ENCODE measurements around the gene DGCR6L.
"Not testable (repeated sequence)": the region's sequence is repeated elsewhere in the genome, so short reads cannot be mapped to it uniquely, and the experiment has no call there.

Gene DGCR6L

DNA sequence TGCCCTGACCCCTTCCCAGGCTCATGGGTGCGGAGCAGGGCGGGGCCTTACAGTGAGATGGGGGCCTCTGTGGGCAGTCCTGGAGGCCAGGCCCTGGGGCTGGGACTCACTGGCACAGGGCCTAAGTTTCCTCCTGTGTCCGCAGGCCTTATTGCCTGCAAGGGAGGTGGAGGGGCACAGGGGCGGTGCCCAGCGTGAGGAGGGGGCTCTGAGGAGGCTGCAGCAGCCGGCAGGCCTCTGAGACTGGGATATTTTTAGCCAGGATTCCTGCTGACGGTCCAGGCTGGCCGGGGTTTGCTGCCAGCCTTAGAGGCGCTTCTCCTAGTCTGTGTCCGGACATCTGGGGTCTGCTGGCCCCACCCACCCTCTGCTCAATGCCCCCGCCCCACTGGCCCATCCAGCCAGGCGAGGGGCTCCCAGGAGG, 46.1 kb downstream of the DGCR6L start:
- no peak overlapping the region for H3K4me3 ChIP-seq (ENCODE audit: low read depth, low read length)
- TF ChIP-seq, protein P1, sequence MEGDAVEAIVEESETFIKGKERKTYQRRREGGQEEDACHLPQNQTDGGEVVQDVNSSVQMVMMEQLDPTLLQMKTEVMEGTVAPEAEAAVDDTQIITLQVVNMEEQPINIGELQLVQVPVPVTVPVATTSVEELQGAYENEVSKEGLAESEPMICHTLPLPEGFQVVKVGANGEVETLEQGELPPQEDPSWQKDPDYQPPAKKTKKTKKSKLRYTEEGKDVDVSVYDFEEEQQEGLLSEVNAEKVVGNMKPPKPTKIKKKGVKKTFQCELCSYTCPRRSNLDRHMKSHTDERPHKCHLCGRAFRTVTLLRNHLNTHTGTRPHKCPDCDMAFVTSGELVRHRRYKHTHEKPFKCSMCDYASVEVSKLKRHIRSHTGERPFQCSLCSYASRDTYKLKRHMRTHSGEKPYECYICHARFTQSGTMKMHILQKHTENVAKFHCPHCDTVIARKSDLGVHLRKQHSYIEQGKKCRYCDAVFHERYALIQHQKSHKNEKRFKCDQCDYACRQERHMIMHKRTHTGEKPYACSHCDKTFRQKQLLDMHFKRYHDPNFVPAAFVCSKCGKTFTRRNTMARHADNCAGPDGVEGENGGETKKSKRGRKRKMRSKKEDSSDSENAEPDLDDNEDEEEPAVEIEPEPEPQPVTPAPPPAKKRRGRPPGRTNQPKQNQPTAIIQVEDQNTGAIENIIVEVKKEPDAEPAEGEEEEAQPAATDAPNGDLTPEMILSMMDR (IDR thresholded peaks at IDR 0.05; ENCODE audit: low read depth, low read length) = no peak

DNA sequence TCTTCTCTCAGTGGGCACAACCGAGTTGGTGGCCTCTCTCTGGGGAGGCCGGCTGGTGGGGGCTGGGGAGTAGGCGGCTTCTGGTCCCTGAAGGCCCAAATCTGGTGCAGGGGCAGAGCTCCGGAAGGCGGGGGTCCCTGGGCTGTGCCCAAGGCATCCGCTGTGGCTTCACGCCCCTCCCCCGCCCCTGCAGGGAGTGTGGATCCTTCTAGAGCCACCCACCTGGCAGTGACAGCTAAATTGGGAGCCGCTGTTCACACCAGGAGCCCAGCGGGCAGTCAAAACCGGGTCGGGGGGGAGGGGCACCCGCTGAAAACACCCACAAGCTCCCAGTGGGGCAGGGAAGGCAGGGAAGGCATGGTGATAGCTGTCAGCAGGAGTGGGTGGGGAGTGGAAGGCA, 47.2 kb downstream of the DGCR6L start:
- TF ChIP-seq, protein P1 (IDR thresholded peaks at IDR 0.05; ENCODE audit: low read depth, low read length) = no peak
- H3K4me3 ChIP-seq (ENCODE audit: low read depth, low read length) = no peak overlapping the region

DNA sequence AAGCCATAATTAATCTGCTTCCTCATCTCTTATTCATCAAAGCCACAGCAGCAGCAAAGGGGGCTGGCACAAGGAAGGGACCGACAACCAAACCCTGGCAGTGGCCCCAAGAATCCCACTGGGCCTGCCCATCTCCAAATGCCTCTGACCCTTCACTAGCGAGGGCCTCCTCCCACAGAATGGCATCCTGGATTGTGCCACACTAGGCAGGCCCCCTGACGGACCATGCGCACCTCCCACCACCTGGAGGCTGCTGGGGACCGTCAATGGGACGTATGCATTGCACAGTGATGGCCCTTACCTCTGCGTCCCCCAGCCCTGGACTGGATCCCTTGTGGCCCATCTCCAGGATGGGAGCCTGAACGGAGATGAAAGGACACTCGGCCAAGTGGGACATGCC, 47.7 kb downstream of the DGCR6L start:
- no peak overlapping the region for H3K4me3 ChIP-seq (ENCODE audit: low read depth, low read length)
- TF ChIP-seq, protein P1 (IDR thresholded peaks at IDR 0.05; ENCODE audit: low read depth, low read length) = no peak

DNA sequence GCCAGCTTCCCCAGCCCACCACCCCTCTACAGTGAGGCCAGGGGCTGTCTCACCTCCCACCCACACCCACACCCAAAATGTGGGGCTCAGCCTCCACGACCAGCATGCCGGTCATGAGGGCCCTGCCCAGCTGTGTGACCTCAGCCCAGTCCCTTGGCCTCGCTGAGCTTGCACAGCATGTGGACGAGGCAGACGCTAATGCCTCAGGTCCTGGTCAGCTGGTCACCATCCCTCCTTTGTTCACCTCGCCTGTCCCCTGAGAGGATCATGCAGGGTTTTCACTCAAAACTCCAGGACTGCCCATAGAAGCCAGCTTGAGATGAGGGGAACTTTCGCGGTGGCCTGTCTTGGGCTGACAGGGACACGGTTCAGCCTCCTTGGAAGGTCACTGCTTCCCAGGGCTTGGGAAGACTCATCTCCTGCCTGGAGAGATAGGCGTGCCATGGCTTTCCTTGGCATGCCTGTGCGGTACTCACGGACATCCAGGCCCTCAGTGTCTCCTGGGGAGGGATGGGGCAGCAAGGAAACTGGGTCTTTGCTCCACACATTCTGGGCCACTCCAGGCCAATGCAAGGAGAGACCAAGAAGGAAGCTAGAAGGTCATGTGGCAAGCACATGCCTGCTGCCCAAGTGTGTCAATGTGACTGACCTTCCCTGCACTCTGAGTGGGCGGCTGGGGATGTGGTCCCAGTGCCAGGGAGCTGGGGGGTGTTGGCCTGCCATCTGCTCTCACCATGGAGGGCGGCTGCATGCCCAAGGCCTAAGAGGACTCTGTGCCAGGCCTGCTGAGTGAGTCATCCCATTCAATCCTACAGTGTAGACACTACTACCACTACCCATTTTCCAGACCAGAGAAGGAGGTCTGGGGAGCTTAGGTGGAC, 48.5 kb downstream of the DGCR6L start:
- TF ChIP-seq, protein P1 (IDR thresholded peaks at IDR 0.05; ENCODE audit: low read depth, low read length) = no peak
- H3K4me3 ChIP-seq (ENCODE audit: low read depth, low read length) = no peak overlapping the region

DNA sequence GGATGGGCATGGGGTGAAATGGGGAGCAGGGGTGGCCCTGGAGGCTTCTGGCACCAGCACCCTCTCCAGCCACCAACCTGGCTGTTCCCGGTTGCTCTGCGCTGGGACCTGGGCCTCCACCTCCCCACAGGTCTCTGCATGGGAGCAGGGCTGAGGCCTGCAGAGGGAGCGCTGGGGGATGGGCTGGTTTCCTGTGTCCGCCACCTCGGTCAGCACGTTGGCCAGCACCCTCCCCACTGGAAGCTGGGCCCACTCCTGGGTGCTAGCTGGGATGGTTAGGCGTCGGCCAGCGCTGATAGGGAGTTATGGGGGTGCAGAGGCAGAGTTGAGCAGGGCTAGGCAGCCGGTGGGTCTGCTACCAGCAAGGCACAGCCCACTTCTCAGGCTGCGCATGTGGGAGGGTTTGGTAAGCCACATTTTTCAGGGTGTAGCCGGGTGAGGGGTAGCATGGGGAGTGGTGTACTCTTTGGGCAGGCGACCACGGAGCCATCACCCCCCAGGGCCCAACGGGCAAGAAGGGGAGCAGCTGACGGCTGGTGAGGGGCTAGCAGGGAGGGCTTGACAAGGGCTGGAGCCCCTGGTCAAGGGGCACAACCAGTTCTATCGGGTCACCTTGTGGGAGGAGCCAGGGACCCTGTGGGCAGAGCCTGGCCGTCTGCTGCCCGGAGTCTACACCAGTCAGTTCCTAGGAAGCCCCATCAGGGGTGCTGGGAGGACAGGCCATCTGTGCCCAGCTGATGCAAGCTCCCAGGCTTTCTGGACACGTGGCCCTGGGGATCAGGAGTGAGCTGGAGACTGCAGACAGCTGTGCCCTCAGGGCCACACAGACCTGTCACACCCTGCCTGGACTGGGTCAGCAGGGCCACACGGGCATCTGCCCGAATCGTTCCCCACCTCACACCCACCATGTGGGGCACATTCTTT, 49.4 kb downstream of the DGCR6L start:
- H3K4me3 ChIP-seq (ENCODE audit: low read depth, low read length) = not testable (repeated sequence)

DNA sequence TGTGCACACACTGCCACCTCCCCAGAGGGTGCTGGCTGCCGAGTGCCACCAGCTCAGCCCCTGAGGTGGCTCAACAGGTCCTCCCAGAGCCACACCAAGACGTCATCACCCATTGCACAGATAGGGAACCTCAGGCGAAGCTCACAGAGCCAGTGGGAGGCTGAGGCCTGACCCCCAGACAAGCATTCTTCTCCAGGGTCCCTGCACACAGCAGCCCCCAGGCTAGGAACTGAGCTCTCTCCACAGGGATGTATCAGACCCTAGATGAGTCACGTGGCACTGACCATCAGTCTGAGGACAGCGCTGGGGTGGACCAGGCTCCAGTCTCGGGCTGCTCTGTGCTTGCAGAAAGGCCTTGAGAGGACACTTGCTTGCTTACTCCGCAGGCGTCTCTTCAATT, 50.2 kb downstream of the DGCR6L start:
- not testable (repeated sequence) for H3K4me3 ChIP-seq (ENCODE audit: low read depth, low read length)

DNA sequence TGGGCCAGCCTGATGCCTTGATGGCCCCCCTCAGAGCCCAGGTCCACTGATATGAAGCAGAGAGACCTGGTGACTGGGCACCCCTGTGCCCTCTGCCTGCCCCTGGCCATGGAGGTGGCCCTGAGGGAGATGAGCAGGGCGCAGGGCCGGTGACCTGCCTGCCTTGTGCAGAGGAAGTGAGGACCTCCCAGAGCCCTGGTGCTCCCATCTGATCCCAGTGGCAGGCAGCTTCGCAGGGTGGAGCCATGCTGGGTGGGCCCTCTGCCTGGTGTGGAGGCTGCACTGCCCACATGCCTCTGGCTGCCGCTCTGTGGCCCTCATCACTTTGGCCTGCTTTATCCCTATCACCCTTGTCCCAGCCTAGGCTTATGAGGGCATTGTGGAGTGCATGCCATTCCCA, 50.7 kb downstream of the DGCR6L start:
- not testable (repeated sequence) for H3K4me3 ChIP-seq (ENCODE audit: low read depth, low read length)

DNA sequence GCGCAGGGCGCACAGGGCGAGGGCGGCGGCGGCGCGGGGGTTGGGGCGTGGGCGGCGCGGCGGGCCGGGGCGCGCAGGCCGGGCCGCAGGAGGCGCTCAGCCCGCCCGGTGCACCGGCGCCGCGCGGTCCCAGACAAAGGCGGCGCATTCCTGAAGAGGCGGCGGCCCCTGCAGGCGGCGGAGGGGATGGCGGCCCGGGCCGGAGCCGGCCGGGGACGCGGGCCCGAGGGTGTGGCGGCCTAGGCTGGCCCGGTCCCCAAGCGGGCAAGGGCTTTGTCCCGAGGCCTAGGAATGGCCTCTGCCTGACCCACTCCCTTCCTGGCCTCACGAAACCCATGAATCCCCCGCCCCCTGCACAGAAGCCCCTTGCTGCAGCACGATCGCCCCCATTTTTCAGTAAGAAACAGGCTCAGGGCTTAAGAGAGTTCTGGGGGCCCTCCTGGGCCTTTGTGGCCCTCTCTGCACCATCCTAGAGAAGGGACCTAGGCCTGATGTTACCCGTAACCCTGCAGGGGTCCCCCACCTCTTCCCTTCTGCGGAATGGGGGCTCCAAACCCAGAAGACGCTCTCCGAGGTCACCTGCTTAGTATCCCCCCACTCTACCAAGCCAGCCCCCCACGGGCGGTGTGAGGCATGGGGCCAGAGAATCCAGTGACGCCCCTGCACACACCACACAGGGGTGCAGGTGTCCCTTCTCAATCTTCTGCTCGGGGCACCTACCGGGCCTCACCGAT, 51.4 kb downstream of the DGCR6L start, which contains the start of gene RTN4R:
Gene RTN4R, minus strand, starts transcription at position 40 of the 734 bp plus-strand sequence. CDS start 226 bp downstream, outside the sequence.
- TF ChIP-seq, protein P1 (IDR thresholded peaks at IDR 0.05; ENCODE audit: low read depth, low read length) = peak; percentile 50
- no peak within 1 kb of the TSS for H3K4me3 ChIP-seq (ENCODE audit: low read depth, low read length)

All from WI38 (cell line).